ENCODE data around the gene STX2.

DNA sequence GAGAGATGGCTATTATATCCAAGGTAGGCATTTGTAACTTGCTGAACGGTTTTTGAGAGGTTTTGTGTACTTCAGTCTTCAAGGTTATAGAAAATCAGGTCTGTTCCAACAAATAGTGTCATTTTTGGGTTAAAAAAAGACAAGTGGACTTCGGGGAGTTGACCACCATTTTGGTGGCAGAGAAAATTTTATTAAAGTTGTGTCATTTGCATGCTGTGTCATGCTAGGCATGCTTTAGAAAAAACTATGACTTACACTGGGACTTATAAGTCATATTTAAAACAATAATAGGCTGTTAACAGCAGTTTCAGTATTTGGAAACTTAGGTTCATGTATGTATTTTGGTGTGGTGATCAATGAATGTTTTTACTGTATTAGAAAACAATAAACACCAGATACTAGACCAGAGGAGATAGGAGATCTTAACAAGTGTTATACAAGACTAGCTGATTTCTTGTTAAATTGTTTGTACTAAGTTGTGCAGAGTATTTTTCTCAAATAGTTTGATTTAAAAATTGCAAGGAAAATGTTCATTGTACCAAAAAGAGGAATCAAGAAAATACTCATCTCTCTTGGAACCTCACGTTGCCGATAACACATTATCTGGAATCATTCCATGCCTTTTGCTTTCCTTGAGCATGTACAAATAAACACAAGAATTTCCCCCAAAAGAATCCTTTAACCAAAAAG, 34.2 kb upstream of the STX2 start:
- TF ChIP-seq NFRKB (IDR thresholded peaks at IDR 0.05) (no peak), ZNF384 (IDR thresholded peaks at IDR 0.05) (no peak), BHLHE40 (IDR thresholded peaks at IDR 0.05; ENCODE audit: borderline replicate concordance) (no peak), ARNT (IDR thresholded peaks at IDR 0.05) (no peak)
